Hepatocyte (in vitro differentiated cells): ENCODE results near the gene NDP.

ENCODE experiments used
- CTCF ChIP-seq: fragments of 200-600 bp; sonication (generic); IDR thresholded peaks from 2 replicates; pipeline ENCODE4 v1.5.1; 2016; ENCODE audit warnings: antibody characterized with exemption, mild to moderate bottlenecking; ENCODE audit not compliant: poor library complexity
- EZH2 ChIP-seq: fragments of 200-600 bp; sonication (generic); IDR thresholded peaks from 2 replicates; pipeline ENCODE4 v1.6.1; 2016; ENCODE audit warnings: antibody characterized with exemption, mild to moderate bottlenecking, borderline replicate concordance
- EZH2phosphoT487 ChIP-seq: fragments of 200-600 bp; sonication (generic); IDR thresholded peaks from one replicate; pipeline ENCODE4 v1.6.1; 2018; ENCODE audit warnings: antibody characterized with exemption, mild to moderate bottlenecking, low read depth, moderate library complexity; ENCODE audit not compliant: unreplicated experiment, severe bottlenecking

- TF ChIP-seq EZH2 (no peak), CTCF (no peak), EZH2phosphoT487 (no peak)
These were observed 2.6 kb upstream of the NDP start for GRCh38 chrX:43975796-43976195.
